PFSK-1 (cell line): ENCODE data around the gene PCDHAC2.
A peak's percentile ranks its signal among the peaks of the same experiment; 100 is the strongest.

Experiments used
- FOXP2 ChIP-seq: optimal IDR thresholded peaks from 2 replicates; pipeline ENCODE3; 2011; ENCODE audit warnings: borderline replicate concordance, control low read depth, inconsistent platforms; ENCODE audit not compliant: insufficient read depth; ENCODE audit errors: extremely low read length, extremely low read depth
- POLR2AphosphoS5 ChIP-seq: IDR thresholded peaks from 2 replicates; pipeline ENCODE4 v1.6.1; 2012; ENCODE audit warnings: low read depth, mild to moderate bottlenecking, control low read depth, low read length, moderate library complexity
- REST ChIP-seq, 2 experiments: IDR thresholded peaks; 2 replicates each; pipeline versions ENCODE4 v1.6.1 to v1.8.0; 2011 to 2012; ENCODE audit warnings: low read depth in 2 of 2, low read length in 2 of 2, control low read depth in 1 of 2, inconsistent platforms in 1 of 2, mild to moderate bottlenecking in 1 of 2, moderate library complexity in 1 of 2; ENCODE audit not compliant: insufficient read depth in 1 of 2
- SIN3A ChIP-seq: IDR thresholded peaks from 2 replicates; pipeline ENCODE4 v1.6.1; 2012; ENCODE audit warnings: mild to moderate bottlenecking, low read length, moderate library complexity, borderline replicate concordance; ENCODE audit not compliant: insufficient read depth
- TAF1 ChIP-seq: IDR thresholded peaks from 2 replicates; pipeline ENCODE4 v1.6.1; 2012; ENCODE audit warnings: low read length, control low read depth, borderline replicate concordance; ENCODE audit not compliant: insufficient read depth

Gene PCDHAC2

GRCh38 chr5:140926443-140927227, 39.6 kb upstream of the PCDHAC2 start:
- peak; percentile 68 for TF ChIP-seq FOXP2
- TF ChIP-seq REST (IDR thresholded peaks at IDR 0.05; ENCODE audit: insufficient read depth in 1 of 2, low read depth in 2 of 2, low read length in 2 of 2) = peak; percentile 60 to 62; a peak in 3 of 4 replicates
- TF ChIP-seq SIN3A = no peak
- TF ChIP-seq POLR2AphosphoS5 = no peak
- no peak for TF ChIP-seq TAF1

- TF ChIP-seq SIN3A (no peak), TAF1 (no peak), REST (IDR thresholded peaks at IDR 0.05; ENCODE audit: insufficient read depth in 1 of 2, low read depth in 2 of 2, low read length in 2 of 2) (no peak), POLR2AphosphoS5 (no peak), FOXP2 (no peak)
Measured at GRCh38 chr5:140927228-140927573, 39.1 kb upstream of the PCDHAC2 start.

GRCh38 chr5:140934964-140935606, 31.2 kb upstream of the PCDHAC2 start:
- TF ChIP-seq TAF1 (no peak), SIN3A (no peak), POLR2AphosphoS5 (no peak), REST (IDR thresholded peaks at IDR 0.05; ENCODE audit: insufficient read depth in 1 of 2, low read depth in 2 of 2, low read length in 2 of 2) (no peak)

- no peak for TF ChIP-seq SIN3A
- TF ChIP-seq FOXP2 = no peak
- TF ChIP-seq POLR2AphosphoS5 = no peak
- no peak for TF ChIP-seq REST (IDR thresholded peaks at IDR 0.05; ENCODE audit: insufficient read depth in 1 of 2, low read depth in 2 of 2, low read length in 2 of 2)
- TF ChIP-seq TAF1 = no peak
Measured at GRCh38 chr5:140946578-140946977, 19.7 kb upstream of the PCDHAC2 start.
